Sigmoid colon (tissue), 7 donors: ENCODE results near the gene RAET1L. TPM values are rescaled to one million over a fixed set of nuclear protein-coding genes. Genes with fewer than 3 reads are reported as not detected.

ENCODE experiments used
- DNase-seq: peaks from one replicate; pipeline ENCODE4 v3.0.0-alpha.2; 2019
- H3K27ac ChIP-seq, 4 donors: fragments of 200-600 bp; sonication (generic); one replicate each; pipeline ENCODE4 v1.5.1; 2016 to 2019; ENCODE audit warnings: mild to moderate bottlenecking in 1 of 4
- H3K27me3 ChIP-seq, 3 donors: fragments of 200-600 bp; sonication (generic); one replicate each; pipeline ENCODE4 v1.5.1; 2019; ENCODE audit warnings: mild to moderate bottlenecking in 1 of 3
- H3K36me3 ChIP-seq, 4 donors: fragments of 200-600 bp; sonication (generic); one replicate each; pipeline ENCODE4 v1.5.1; 2016 to 2019
- H3K4me1 ChIP-seq, 4 donors: fragments of 200-600 bp; sonication (generic); one replicate each; pipeline ENCODE4 v1.5.1; 2017 to 2019
- H3K4me3 ChIP-seq, 4 donors: fragments of 200-600 bp; sonication (generic); one replicate each; pipeline ENCODE4 v1.5.1; 2017 to 2019; ENCODE audit warnings: mild to moderate bottlenecking in 2 of 4, moderate library complexity in 1 of 4
- H3K9me3 ChIP-seq, 4 donors: fragments of 200-600 bp in 3 of 4; sonication (generic) in 3 of 4; one replicate each; pipeline versions ENCODE4 v1.5.1 to v1.6.1; 2013 to 2019
- EP300 ChIP-seq, 4 donors: sonication (generic); formaldehyde crosslinking; IDR thresholded peaks; one replicate each; pipeline ENCODE4 v1.6.1; 2017; ENCODE audit warnings: antibody characterized with exemption in 4 of 4
- POLR2A ChIP-seq, 2 donors: fragments of 450-650 bp; IDR thresholded peaks; one replicate each; pipeline ENCODE4 v1.6.1; 2016; ENCODE audit warnings: antibody characterized with exemption in 2 of 2, mild to moderate bottlenecking in 2 of 2, moderate library complexity in 2 of 2
- POLR2AphosphoS5 ChIP-seq, 4 donors: sonication (generic); formaldehyde crosslinking; IDR thresholded peaks; one replicate each; pipeline ENCODE4 v1.6.1; 2017; ENCODE audit warnings: antibody characterized with exemption in 4 of 4
- WGBS, 2 donors: extraction: QIAGEN DNeasy Blood & Tissue Kit; methylation state at CpG; one replicate each; pipeline ENCODE4 v1.1.7; 2013; 5-methylcytosine and 5-hydroxymethylcytosine counted together
- intact Hi-C: fragments of 100-400 bp; cut with DNase I; formaldehyde crosslinking; loops from one replicate; pipeline ENCODE4 v1.15.1; 2023
- polyA plus RNA-seq, 3 donors: library from polyadenylated mRNA; stranded (reverse); fragments of 200-250 nt; gene quantifications; one replicate each; pipeline ENCODE4 v1.2.3, GENCODE V29; 2013
- total RNA-seq, 4 donors: library from RNA; depleted of rRNA; stranded (reverse); fragments of >200 nt; gene quantifications; one replicate each; pipeline ENCODE4 v1.1.0, GENCODE V29; 2016
- TF ChIP-seq, protein P1 (sequence below), 4 experiments: fragments of 450-650 bp in 3 of 4; fragments of 200-600 bp in 1 of 4; IDR thresholded peaks; one replicate each; pipeline ENCODE4 v1.5.1; 2016 to 2019; ENCODE audit warnings: antibody characterized with exemption in 4 of 4, mild to moderate bottlenecking in 3 of 4, moderate library complexity in 2 of 4
- donor health status: healthy with polysubstance abuse.
- donor health status: Bipolar disorder and iron deficiency.
- donor health status: healthy.

Gene RAET1L
- total and polyA plus RNA-seq, 7 donors, result not detected

DNA sequence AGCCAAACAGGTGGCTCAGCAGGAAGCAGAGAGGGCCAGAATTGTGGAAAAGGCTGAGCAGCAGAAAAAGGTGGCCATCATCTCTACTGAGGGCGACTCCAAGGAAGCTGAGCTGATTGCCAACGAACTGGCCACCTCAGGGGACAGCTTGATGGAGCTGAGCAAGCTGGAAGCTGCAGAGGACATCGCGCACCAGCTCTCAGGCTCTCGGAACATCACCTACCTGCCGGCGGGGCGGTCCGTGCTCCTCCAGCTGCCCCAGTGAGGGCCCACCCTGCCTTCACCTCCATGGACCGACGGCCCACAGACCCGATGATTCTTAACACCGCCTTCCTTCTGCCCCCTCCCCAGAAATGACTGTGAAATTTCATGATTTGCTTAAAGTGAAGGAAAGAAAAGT is 17.8 kb upstream of the RAET1L start:
- H3K27me3 ChIP-seq, result peaks cover 8 to 47% (median 8%) of the 10 kb centered on the region in 3 donors
- H3K4me1 ChIP-seq, result peaks cover 0 to 5% (median 4%) of the 10 kb centered on the region in 4 donors
- intact Hi-C loops, result no loop called here
- no peaks in the 10 kb centered on the region for H3K36me3 ChIP-seq
- no peak for DNase-seq
- no peaks in the 10 kb centered on the region for H3K9me3 ChIP-seq
- no peak overlapping the region for H3K4me3 ChIP-seq
- no peak for TF ChIP-seq POLR2A (IDR thresholded peaks at IDR 0.05)
- TF ChIP-seq EP300 (IDR thresholded peaks at IDR 0.05), result no peak
- TF ChIP-seq POLR2AphosphoS5 (IDR thresholded peaks at IDR 0.05), result no peak
- TF ChIP-seq, protein P1, sequence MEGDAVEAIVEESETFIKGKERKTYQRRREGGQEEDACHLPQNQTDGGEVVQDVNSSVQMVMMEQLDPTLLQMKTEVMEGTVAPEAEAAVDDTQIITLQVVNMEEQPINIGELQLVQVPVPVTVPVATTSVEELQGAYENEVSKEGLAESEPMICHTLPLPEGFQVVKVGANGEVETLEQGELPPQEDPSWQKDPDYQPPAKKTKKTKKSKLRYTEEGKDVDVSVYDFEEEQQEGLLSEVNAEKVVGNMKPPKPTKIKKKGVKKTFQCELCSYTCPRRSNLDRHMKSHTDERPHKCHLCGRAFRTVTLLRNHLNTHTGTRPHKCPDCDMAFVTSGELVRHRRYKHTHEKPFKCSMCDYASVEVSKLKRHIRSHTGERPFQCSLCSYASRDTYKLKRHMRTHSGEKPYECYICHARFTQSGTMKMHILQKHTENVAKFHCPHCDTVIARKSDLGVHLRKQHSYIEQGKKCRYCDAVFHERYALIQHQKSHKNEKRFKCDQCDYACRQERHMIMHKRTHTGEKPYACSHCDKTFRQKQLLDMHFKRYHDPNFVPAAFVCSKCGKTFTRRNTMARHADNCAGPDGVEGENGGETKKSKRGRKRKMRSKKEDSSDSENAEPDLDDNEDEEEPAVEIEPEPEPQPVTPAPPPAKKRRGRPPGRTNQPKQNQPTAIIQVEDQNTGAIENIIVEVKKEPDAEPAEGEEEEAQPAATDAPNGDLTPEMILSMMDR (IDR thresholded peaks at IDR 0.05), result no peak
- 89 to 91% methylated on average over 13 of the region's 13 CpGs for WGBS, 2 donors
- no peak overlapping the region for H3K27ac ChIP-seq

DNA sequence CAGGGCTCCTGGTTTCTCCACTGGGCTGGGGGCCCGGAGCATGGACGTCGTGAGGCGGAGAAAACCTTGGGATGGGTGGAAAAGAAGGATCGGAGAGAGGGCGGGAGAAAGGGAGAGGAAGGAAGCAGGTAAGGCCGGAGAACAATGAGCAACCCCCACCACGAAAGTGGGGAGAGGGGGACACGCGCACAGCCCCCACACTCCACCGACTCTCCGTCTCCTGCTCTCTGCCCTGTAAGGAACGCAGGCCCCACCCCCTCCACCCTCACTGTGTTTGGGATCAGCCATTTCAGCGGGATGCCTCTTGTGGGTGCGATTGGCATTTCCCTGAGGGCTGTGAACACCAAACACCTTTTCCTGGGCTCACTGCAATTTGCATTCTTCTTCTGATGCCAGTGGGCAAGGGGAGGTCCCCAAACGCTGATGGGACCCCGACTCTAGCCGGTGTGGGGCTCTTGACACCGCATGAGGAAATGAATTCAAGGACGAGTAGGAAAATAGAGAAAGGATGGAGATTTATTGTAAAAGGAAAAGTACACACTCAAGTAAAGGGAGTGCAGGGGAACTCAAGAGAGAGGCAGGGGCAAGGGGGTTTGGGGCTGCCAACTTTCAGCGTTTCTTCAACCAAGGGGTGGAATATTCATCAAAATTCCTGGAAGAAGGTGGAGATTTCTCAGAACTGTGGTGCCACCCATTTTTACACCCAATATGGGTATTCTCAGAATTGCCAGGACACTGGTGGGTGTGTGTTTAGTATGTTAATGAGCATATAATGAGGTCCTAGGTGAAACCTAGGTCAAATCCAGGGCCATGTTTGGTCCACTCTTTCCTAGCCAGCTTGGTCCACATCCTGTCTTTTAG is 13.1 kb upstream of the RAET1L start:
- TF ChIP-seq EP300 (IDR thresholded peaks at IDR 0.05), result no peak
- TF ChIP-seq, protein P1 (IDR thresholded peaks at IDR 0.05), result no peak
- no peak for TF ChIP-seq POLR2A (IDR thresholded peaks at IDR 0.05)
- no peak for TF ChIP-seq POLR2AphosphoS5 (IDR thresholded peaks at IDR 0.05)
- WGBS, 2 donors, result 6 to 8% methylated on average over 21 of the region's 21 CpGs
- peak overlapping the region in 2 of 4 donors; percentile 24 to 32 for H3K4me3 ChIP-seq

DNA sequence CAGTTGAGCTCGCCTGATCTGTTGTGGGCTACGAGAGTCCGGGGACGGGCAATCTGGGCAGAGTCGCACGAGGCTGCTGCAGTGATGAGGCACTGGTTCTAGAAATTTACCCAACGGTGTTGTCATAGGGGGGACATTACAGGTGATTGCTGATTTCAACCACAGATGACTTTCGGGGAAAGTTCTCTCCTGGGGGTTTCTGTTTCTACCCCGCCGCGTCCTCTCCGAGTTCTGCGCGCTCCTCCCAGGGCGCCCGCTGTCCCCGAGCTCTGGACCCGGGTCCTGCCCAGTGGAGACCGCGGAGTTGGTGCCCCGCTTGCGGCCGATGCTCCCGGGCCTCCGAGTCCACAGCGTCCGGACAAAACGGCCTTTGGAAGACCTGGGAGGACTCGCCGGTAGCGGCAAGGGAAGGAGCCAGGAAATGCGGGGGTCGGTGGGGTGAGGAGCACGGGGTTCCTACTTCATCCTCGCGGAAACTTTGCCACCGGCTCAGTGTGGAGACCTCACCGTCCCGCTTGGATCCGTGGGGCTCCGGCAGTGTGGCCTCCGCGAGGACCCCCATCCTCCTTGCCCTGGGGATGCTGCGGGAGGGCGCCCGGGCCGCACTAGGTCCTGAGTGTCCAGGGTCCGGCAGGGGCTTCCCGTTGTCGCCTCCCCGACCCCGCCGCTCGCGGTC is 12.3 kb upstream of the RAET1L start:
- Histone ChIP-seq H3K27me3 (peaks cover 17 to 63% (median 22%) of the 10 kb centered on the region in 3 donors), H3K4me1 (peaks cover 0 to 14% (median 13%) of the 10 kb centered on the region in 4 donors), H3K4me3 (peak overlapping the region in 2 of 4 donors; percentile 24 to 32), H3K9me3 (no peaks in the 10 kb centered on the region), H3K27ac (no peak overlapping the region), H3K36me3 (no peaks in the 10 kb centered on the region)
- TF ChIP-seq POLR2A (IDR thresholded peaks at IDR 0.05) (no peak), EP300 (IDR thresholded peaks at IDR 0.05) (no peak), POLR2AphosphoS5 (IDR thresholded peaks at IDR 0.05) (no peak)
- TF ChIP-seq, protein P1 (IDR thresholded peaks at IDR 0.05), result no peak
- no peak for DNase-seq
- 3 to 4% methylated on average over 55 of the region's 55 CpGs for WGBS, 2 donors
- intact Hi-C loops, result no loop called here

More for the DNA sequence above, 13.1 kb upstream of the RAET1L start:
- Histone ChIP-seq H3K27me3 (peaks cover 17 to 64% (median 22%) of the 10 kb centered on the region in 3 donors), H3K4me1 (peaks cover 0 to 14% (median 13%) of the 10 kb centered on the region in 4 donors), H3K9me3 (no peaks in the 10 kb centered on the region), H3K27ac (no peak overlapping the region), H3K36me3 (no peaks in the 10 kb centered on the region)
- DNase-seq, result no peak
- intact Hi-C loops, result no loop called here

DNA sequence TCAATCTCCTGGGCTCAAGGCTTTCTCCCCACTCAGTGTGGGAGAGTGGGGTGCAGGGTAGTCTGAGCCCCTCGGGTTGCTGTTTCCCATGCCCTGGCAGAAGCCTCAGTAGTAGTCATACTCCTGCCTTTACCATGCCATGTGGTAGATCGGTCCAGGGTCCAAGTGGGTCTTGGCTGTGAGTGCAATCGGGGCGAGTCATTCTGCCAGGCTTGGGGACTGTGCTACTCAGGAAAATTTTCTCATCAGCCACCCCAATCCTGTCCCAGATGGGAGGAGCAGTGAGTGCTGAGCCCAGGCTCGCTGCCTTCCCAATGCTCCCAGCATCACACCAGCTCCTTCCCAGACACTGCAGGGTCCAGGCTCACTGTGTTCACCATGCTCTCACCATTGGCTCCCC is 10.7 kb upstream of the RAET1L start:
- Histone ChIP-seq H3K9me3 (no peaks in the 10 kb centered on the region), H3K4me1 (peaks cover 0 to 14% (median 13%) of the 10 kb centered on the region in 4 donors), H3K36me3 (no peaks in the 10 kb centered on the region), H3K27me3 (peaks cover 17 to 59% (median 22%) of the 10 kb centered on the region in 3 donors), H3K27ac (no peak overlapping the region), H3K4me3 (no peak overlapping the region)
- WGBS, 2 donors, result 77% methylated on average over 5 of the region's 5 CpGs
- TF ChIP-seq, protein P1 (IDR thresholded peaks at IDR 0.05), result no peak
- no peak for TF ChIP-seq EP300 (IDR thresholded peaks at IDR 0.05)
- no peak for TF ChIP-seq POLR2AphosphoS5 (IDR thresholded peaks at IDR 0.05)
- TF ChIP-seq POLR2A (IDR thresholded peaks at IDR 0.05), result no peak
- no peak for DNase-seq
- intact Hi-C loops, result no loop called here
